ENCODE measurements around the gene MFSD2A.
"Not testable (repeated sequence)": the region's sequence is repeated elsewhere in the genome, so short reads cannot be mapped to it uniquely, and the experiment has no call there.

The MFSD2A gene

GRCh38 chr1:40007481-40008034 lies 52.6 kb downstream of the MFSD2A start:
- not testable (repeated sequence) for FAIRE-seq

- FAIRE-seq: no peak
Measured at GRCh38 chr1:40011198-40011597, 56.3 kb downstream of the MFSD2A start.

GRCh38 chr1:40014253-40014706 lies 59.3 kb downstream of the MFSD2A start:
- no peak for FAIRE-seq

GRCh38 chr1:40014812-40015594 lies 60.1 kb downstream of the MFSD2A start:
- FAIRE-seq: no peak

GRCh38 chr1:40017951-40018575 lies 63.1 kb downstream of the MFSD2A start:
- FAIRE-seq: no peak
